Psoas muscle (tissue), 8 donors: ENCODE measurements around the gene MZF1. TPM values are rescaled to one million over a fixed set of nuclear protein-coding genes. Genes with fewer than 3 reads are reported as not detected.

Source experiments
- ATAC-seq, 4 donors: fragments of 200-7000 bp; cut with Tn5 transposase; one replicate each; pipeline ENCODE4 v1.9.1; 2020; ENCODE audit warnings: moderate library complexity in 3 of 4, mild to moderate bottlenecking in 2 of 4
- DNase-seq, 2 donors: peaks; one replicate each; pipeline ENCODE4 v3.0.0-alpha.2; 2020
- H3K27ac ChIP-seq: fragments of 200-600 bp; one replicate; pipeline ENCODE4 v1.8.0; 2022
- H3K27me3 ChIP-seq, 3 donors: fragments of 200-600 bp in 1 of 3; one replicate each; pipeline versions ENCODE4 v1.6.1 to v1.8.0; 2013 to 2022; ENCODE audit warnings: low read length in 2 of 3, mild to moderate bottlenecking in 2 of 3, moderate library complexity in 1 of 3; ENCODE audit not compliant: insufficient read depth in 3 of 3
- H3K36me3 ChIP-seq, 2 donors: fragments of 200-600 bp in 1 of 2; one replicate each; pipeline versions ENCODE4 v1.6.1 to v1.8.0; 2013 to 2022; ENCODE audit warnings: low read depth in 1 of 2, mild to moderate bottlenecking in 1 of 2, moderate library complexity in 1 of 2; ENCODE audit not compliant: insufficient read depth in 1 of 2
- H3K4me1 ChIP-seq: fragments of 200-600 bp; one replicate; pipeline ENCODE4 v1.8.0; 2022
- H3K4me3 ChIP-seq: fragments of 200-600 bp; one replicate; pipeline ENCODE4 v1.8.0; 2022; ENCODE audit warnings: mild to moderate bottlenecking
- H3K9me3 ChIP-seq: fragments of 200-600 bp; one replicate; pipeline ENCODE4 v1.8.0; 2022
- CTCF ChIP-seq: fragments of 200-600 bp; IDR thresholded peaks from one replicate; pipeline ENCODE4 v1.8.0; 2022; ENCODE audit warnings: antibody characterized with exemption
- WGBS, 3 donors: extraction: QIAGEN DNeasy Blood & Tissue Kit; methylation state at CpG; one replicate each; pipeline versions ENCODE4 v1.1.6 to v1.1.7; 2013; 5-methylcytosine and 5-hydroxymethylcytosine counted together
- intact Hi-C, 2 donors: fragments of 100-400 bp; cut with DNase I; formaldehyde crosslinking; loops; one replicate each; pipeline versions ENCODE4 v1.11.0 to v1.14.2; 2022
- polyA plus RNA-seq, 3 donors: library from polyadenylated mRNA; stranded (reverse); fragments of 200-250 nt; gene quantifications; one replicate each; pipeline ENCODE4 v1.2.3, GENCODE V29; 2013
- total RNA-seq, 4 donors: library from RNA; stranded (reverse); fragmentation: NEBNext Ultra II Directional in 2 of 4; extraction: Animal tissue kit (Norgen Biotek cat#: 25700) in 2 of 4; gene quantifications; one replicate each; pipeline versions ENCODE4 v1.2.1 to v1.2.4, GENCODE V29; 2021 to 2023
- donor health status: healthy with polysubstance abuse.
- donor health status: DM: no; HTN: no; CAD: no; lungs with moderate emphysema.
- donor health status: Bipolar disorder and iron deficiency.
- donor health status: healthy.
- donor health status: DM: yes; HTN: yes; CAD: no.
- donor health status: DM: no; HTN: no; CAD: no.
- donor health status: DM: no; HTN: no; CAD: no.
- donor health status: DM: yes; HTN: yes; CAD: no.

Gene MZF1
- total and polyA plus RNA-seq, 7 donors, result 5.0 to 13.0 (median 9.3) TPM

- Histone ChIP-seq H3K27me3 (no peaks in the 10 kb centered on the region), H3K9me3 (no peaks in the 10 kb centered on the region), H3K4me3 (no peak overlapping the region), H3K27ac (no peak overlapping the region), H3K4me1 (peaks cover 34% of the 10 kb centered on the region), H3K36me3 (peaks cover 23 to 84% of the 10 kb centered on the region in 2 donors)
- 42 to 55% (median 50%) methylated on average over 1 of the region's 1 CpG for WGBS, 3 donors
- no peak for TF ChIP-seq CTCF
- DNase-seq, result no peak
- intact Hi-C loops, result no loop called here
- ATAC-seq, result no peak
Measured at GRCh38 chr19:58551123-58551497, 22.0 kb downstream of the MZF1 start.

- DNase-seq (no peak), ATAC-seq (no peak)
- H3K4me3 ChIP-seq, result no peak overlapping the region
- H3K4me1 ChIP-seq, result peaks cover 34% of the 10 kb centered on the region
- no peak for TF ChIP-seq CTCF
- no peak overlapping the region for H3K27ac ChIP-seq
- no peaks in the 10 kb centered on the region for H3K9me3 ChIP-seq
- intact Hi-C loops, result no loop called here
- peaks cover 24 to 84% of the 10 kb centered on the region in 2 donors for H3K36me3 ChIP-seq
- WGBS, 3 donors, result 78 to 87% (median 81%) methylated on average over 13 of the region's 13 CpGs
- no peaks in the 10 kb centered on the region for H3K27me3 ChIP-seq
Measured at GRCh38 chr19:58550362-58551122, 22.6 kb downstream of the MZF1 start.

- H3K27me3 ChIP-seq, result no peaks in the 10 kb centered on the region
- no peaks in the 10 kb centered on the region for H3K9me3 ChIP-seq
- 83 to 90% (median 84%) methylated on average over 11 of the region's 11 CpGs for WGBS, 3 donors
- no peak overlapping the region for H3K27ac ChIP-seq
- H3K36me3 ChIP-seq, result peaks cover 24 to 86% of the 10 kb centered on the region in 2 donors
- TF ChIP-seq CTCF, result no peak
- intact Hi-C loops, result no loop called here
- H3K4me1 ChIP-seq, result peaks cover 33% of the 10 kb centered on the region
- ATAC-seq (no peak), DNase-seq (no peak)
- no peak overlapping the region for H3K4me3 ChIP-seq
Measured at GRCh38 chr19:58549664-58550361, 23.3 kb downstream of the MZF1 start.

- 84 to 93% (median 90%) methylated on average over 20 of the region's 20 CpGs for WGBS, 3 donors
- intact Hi-C loops, result no loop called here
- H3K4me3 ChIP-seq, result no peak overlapping the region
- H3K4me1 ChIP-seq, result peaks cover 30% of the 10 kb centered on the region
- ATAC-seq, result no peak
- H3K27me3 ChIP-seq, result no peaks in the 10 kb centered on the region
- no peaks in the 10 kb centered on the region for H3K9me3 ChIP-seq
- no peak for TF ChIP-seq CTCF
- H3K27ac ChIP-seq, result no peak overlapping the region
- DNase-seq, result no peak
- H3K36me3 ChIP-seq, result peaks cover 24 to 86% of the 10 kb centered on the region in 2 donors
Measured at GRCh38 chr19:58548859-58549663, 24.1 kb downstream of the MZF1 start.
